HCT116 (cell line): ENCODE measurements around the gene TAF10.

Source experiments
- EZH2phosphoT487 ChIP-seq: fragments of 200-600 bp; IDR thresholded peaks from 2 replicates; pipeline ENCODE4 v1.6.1; 2018; ENCODE audit warnings: antibody characterized with exemption, borderline replicate concordance
- SIN3A ChIP-seq: IDR thresholded peaks from 2 replicates; pipeline ENCODE4 v1.6.1; 2012; ENCODE audit warnings: low read depth
- SRF ChIP-seq: IDR thresholded peaks from 2 replicates; pipeline ENCODE4 v1.6.1; 2012; ENCODE audit warnings: low read depth
- ZNF274 ChIP-seq: fragments of 200-500 bp; sonication (Bioruptor generic); IDR thresholded peaks from 2 replicates; pipeline ENCODE4 v1.6.1; 2014; ENCODE audit warnings: mild to moderate bottlenecking, low read depth, low read length, inconsistent platforms
- TF ChIP-seq, protein P1 (sequence below), 3 experiments: fragments of 200-600 bp in 1 of 3; sonication (generic) in 1 of 3; IDR thresholded peaks in 2 of 3; conservative IDR thresholded peaks in 1 of 3; 2 replicates each; pipeline ENCODE4 v1.5.1; 2012 to 2017; ENCODE audit warnings: low read depth in 2 of 3, low read length in 2 of 3, antibody characterized with exemption in 1 of 3, borderline replicate concordance in 1 of 3, control low read depth in 1 of 3, mild to moderate bottlenecking in 1 of 3, mixed read lengths in 1 of 3, mixed run types in 1 of 3, moderate library complexity in 1 of 3; ENCODE audit not compliant: insufficient read depth in 1 of 3

- TF ChIP-seq, protein P1, sequence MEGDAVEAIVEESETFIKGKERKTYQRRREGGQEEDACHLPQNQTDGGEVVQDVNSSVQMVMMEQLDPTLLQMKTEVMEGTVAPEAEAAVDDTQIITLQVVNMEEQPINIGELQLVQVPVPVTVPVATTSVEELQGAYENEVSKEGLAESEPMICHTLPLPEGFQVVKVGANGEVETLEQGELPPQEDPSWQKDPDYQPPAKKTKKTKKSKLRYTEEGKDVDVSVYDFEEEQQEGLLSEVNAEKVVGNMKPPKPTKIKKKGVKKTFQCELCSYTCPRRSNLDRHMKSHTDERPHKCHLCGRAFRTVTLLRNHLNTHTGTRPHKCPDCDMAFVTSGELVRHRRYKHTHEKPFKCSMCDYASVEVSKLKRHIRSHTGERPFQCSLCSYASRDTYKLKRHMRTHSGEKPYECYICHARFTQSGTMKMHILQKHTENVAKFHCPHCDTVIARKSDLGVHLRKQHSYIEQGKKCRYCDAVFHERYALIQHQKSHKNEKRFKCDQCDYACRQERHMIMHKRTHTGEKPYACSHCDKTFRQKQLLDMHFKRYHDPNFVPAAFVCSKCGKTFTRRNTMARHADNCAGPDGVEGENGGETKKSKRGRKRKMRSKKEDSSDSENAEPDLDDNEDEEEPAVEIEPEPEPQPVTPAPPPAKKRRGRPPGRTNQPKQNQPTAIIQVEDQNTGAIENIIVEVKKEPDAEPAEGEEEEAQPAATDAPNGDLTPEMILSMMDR (IDR thresholded peaks at IDR 0.05 in 2 of 3, conservative IDR thresholded peaks at IDR 0.05 in 1 of 3; ENCODE audit: borderline replicate concordance in 1 of 3, insufficient read depth in 1 of 3, low read depth in 2 of 3, low read length in 2 of 3) = no peak
- TF ChIP-seq EZH2phosphoT487 (no peak), ZNF274 (no peak), SIN3A (no peak), SRF (no peak)
These were observed 42.4 kb upstream of the TAF10 start for GRCh38 chr11:6654281-6655019.
